Measurements from ENCODE around the gene CMSS1. TPM values are rescaled to one million over a fixed set of nuclear protein-coding genes. Genes with fewer than 3 reads are reported as not detected.

Gene CMSS1
- total RNA-seq (2014; rRNA removed; shearing (Covaris generic)), result 50.4 and 69.4 TPM in 2 replicates

GRCh38 chr3:99817437-99818240 is at the start of gene CMSS1:
TSS of gene CMSS1 (plus strand) at chr3:99817862.

DNA sequence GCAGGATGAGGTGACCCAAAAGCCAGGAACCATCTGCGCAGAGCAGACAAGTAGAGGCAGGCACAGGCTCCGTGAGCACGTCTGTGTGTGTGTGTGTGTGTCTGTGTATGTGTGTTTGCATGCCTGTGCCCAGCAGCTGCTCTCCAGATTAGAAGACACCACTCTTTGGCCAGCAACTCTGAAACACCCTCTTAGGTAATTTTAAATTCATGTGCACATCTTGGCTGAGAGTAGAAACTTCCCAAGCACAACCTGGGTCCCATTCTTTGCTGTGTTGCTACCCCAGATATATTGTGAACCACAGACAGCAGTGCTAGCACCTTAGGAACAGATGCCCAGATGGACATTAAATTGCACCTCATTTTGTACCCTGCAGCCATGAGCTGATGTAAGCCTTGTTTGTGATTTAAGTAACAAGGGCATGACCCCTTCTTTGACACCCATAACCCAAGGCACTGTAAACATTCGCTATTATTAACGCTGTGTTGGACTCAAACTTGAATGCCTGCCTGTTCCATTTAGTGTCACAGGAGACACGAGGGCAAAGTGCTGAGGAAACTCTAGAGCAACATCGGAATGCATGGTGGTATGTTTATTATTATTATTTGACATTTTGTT is 296.9 kb downstream of the CMSS1 start, which contains the start of gene FILIP1L:
TSS of gene FILIP1L (minus strand) at position 89 of the 618 bp plus-strand sequence.

Small RNAs within 50 kb of the gene (small RNA-seq; reads per million reads assigned to genes)
- gene MIR3921, result not detected

Other genes starting within 250 kb of the CMSS1 start
- 3.3 and 4.7 TPM in 2 replicates for gene COL8A1, start 179.3 kb upstream of the CMSS1 start, total RNA-seq (2014; rRNA removed; shearing (Covaris generic))